Activated CD8-positive, alpha-beta memory T cell treated with anti-CD3 and anti-CD28 coated beads, Interleukin-2, amount 50 U/mL, for 1 hour (primary cell): ENCODE measurements around the gene FFAR2.
A peak's percentile ranks its signal among the peaks of the same experiment; 100 is the strongest.

ENCODE experiments used
- DNase-seq: peaks from one replicate; pipeline ENCODE4 v3.0.0-alpha.2; 2020; ENCODE audit errors: extremely low read depth

Gene FFAR2

GRCh38 chr19:35486268-35486708 lies 38.2 kb downstream of the FFAR2 start:
- DNase-seq, result no peak

- no peak for DNase-seq
Measured at GRCh38 chr19:35487656-35488182, 39.7 kb downstream of the FFAR2 start.

GRCh38 chr19:35488677-35489076 lies 40.6 kb downstream of the FFAR2 start:
- DNase-seq, result no peak

- DNase-seq, result no peak
Measured at GRCh38 chr19:35490364-35490763, 42.3 kb downstream of the FFAR2 start, which contains the start of gene KRTDAP. TSS of gene KRTDAP (minus strand) at chr19:35490464. CDS start at chr19:35490442, 22 bp downstream.

- no peak for DNase-seq
Measured at GRCh38 chr19:35491836-35492360, 43.8 kb downstream of the FFAR2 start.

- DNase-seq, result no peak
Measured at GRCh38 chr19:35493971-35494370, 45.9 kb downstream of the FFAR2 start.

- peak; percentile 36 for DNase-seq
Measured at GRCh38 chr19:35495107-35496064, 47.3 kb downstream of the FFAR2 start.

GRCh38 chr19:35497406-35497805 lies 49.3 kb downstream of the FFAR2 start:
- no peak for DNase-seq

- no peak for DNase-seq
Measured at GRCh38 chr19:35498220-35498619, 50.2 kb downstream of the FFAR2 start.

- no peak for DNase-seq
Measured at GRCh38 chr19:35498984-35499527, 51.0 kb downstream of the FFAR2 start.

- DNase-seq, result no peak
Measured at GRCh38 chr19:35500611-35501010, 52.6 kb downstream of the FFAR2 start.
